GM18507 (cell line): ENCODE data around the gene NDUFAF3.

Source experiments
- DNase-seq: peaks from one replicate; pipeline ENCODE4 v3.0.0; 2011; ENCODE audit warnings: low read depth; ENCODE audit not compliant: insufficient read length; ENCODE audit errors: extremely low spot score
- FAIRE-seq: peaks from 2 replicates; lab custom pipeline; 2011; peaks lifted over from hg19 to GRCh38; lab: Jason Lieb, UNC

NDUFAF3 gene

GRCh38 chr3:49029563-49029884 is 7.6 kb downstream of the NDUFAF3 start:
- FAIRE-seq: no peak
- no peak for DNase-seq

- no peak for DNase-seq
- FAIRE-seq: no peak
Observed at GRCh38 chr3:49030321-49030720, 8.4 kb downstream of the NDUFAF3 start.

- FAIRE-seq (no peak), DNase-seq (no peak)
Observed at GRCh38 chr3:49032646-49033304, 10.9 kb downstream of the NDUFAF3 start.

- DNase-seq (no peak), FAIRE-seq (no peak)
Observed at GRCh38 chr3:49034650-49035049, 12.7 kb downstream of the NDUFAF3 start.

- FAIRE-seq (no peak), DNase-seq (no peak)
Observed at GRCh38 chr3:49035281-49035680, 13.4 kb downstream of the NDUFAF3 start.

- DNase-seq: no peak
- no peak for FAIRE-seq
Observed at GRCh38 chr3:49053543-49053942, 31.6 kb downstream of the NDUFAF3 start.

- DNase-seq (no peak), FAIRE-seq (no peak)
Observed at GRCh38 chr3:49054344-49054862, 32.5 kb downstream of the NDUFAF3 start.

- FAIRE-seq (no peak), DNase-seq (no peak)
Observed at GRCh38 chr3:49057268-49057667, 35.3 kb downstream of the NDUFAF3 start.

GRCh38 chr3:49058011-49058410 is 36.1 kb downstream of the NDUFAF3 start:
- no peak for FAIRE-seq
- no peak for DNase-seq
